Measurements from ENCODE around the gene SCN7A. TPM values are rescaled to one million over a fixed set of nuclear protein-coding genes. Genes with fewer than 3 reads are reported as not detected.

Gene SCN7A
- total RNA-seq, 1 donor from 2014 or later: not detected

DNA sequence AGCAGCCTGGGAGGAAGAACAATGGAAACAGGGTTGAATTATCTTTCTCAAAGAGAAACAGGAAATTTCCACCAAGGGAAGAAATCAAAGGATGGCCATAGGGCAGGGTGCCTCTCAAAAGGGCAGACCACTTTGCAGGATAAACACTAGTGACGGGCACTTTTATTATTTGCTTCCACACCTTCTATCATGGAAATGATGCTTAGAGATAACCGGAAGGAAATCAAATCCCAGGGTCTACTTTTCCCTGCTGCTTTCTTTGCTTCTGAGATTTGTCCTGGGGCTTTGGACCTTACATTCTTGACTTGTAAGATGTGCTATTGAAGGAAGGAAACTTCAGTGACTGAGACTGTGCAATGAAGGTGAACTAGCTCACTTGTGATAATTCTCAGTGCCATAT, 117.2 kb downstream of the SCN7A start:
- DNase-seq (no peak), ATAC-seq (ENCODE audit: low read depth) (no peak)
- intact Hi-C loops (cut with micrococcal nuclease): no loop called here
- ChIA-PET CTCF (no interaction called here), POLR2A (no interaction called here)
- Mint-ChIP-seq H3K27ac (no peak overlapping the region), H3K4me1 (peaks cover 14% of the 10 kb centered on the region), H3K4me3 (no peak overlapping the region), H3K36me3 (ENCODE audit: low read depth) (no peaks in the 10 kb centered on the region), H3K27me3 (peaks cover 32% of the 10 kb centered on the region), H3K9me3 (no peaks in the 10 kb centered on the region)
- TF ChIP-seq, protein P1, sequence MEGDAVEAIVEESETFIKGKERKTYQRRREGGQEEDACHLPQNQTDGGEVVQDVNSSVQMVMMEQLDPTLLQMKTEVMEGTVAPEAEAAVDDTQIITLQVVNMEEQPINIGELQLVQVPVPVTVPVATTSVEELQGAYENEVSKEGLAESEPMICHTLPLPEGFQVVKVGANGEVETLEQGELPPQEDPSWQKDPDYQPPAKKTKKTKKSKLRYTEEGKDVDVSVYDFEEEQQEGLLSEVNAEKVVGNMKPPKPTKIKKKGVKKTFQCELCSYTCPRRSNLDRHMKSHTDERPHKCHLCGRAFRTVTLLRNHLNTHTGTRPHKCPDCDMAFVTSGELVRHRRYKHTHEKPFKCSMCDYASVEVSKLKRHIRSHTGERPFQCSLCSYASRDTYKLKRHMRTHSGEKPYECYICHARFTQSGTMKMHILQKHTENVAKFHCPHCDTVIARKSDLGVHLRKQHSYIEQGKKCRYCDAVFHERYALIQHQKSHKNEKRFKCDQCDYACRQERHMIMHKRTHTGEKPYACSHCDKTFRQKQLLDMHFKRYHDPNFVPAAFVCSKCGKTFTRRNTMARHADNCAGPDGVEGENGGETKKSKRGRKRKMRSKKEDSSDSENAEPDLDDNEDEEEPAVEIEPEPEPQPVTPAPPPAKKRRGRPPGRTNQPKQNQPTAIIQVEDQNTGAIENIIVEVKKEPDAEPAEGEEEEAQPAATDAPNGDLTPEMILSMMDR (IDR thresholded peaks at IDR 0.05): no peak

DNA sequence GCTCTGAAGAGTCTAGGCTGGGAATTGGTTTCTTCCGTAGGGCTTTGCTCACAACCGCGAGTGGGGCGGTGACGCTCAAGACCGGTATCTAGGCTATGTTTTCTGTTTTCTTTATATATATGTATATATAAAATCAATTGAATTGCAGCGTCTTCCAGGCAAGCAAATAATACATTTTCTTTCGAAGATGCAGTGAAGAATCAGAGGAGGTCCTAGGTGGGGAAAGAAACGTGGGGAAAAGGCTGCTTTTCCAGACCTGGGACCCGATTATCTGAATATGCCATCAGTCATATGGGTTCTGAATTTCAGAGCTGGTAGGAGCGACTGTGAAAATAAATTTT, 117.6 kb downstream of the SCN7A start:
- intact Hi-C loops (cut with micrococcal nuclease): no loop called here
- ChIA-PET POLR2A (no interaction called here), CTCF (no interaction called here)
- H3K27me3 Mint-ChIP-seq: peaks cover 32% of the 10 kb centered on the region
- TF ChIP-seq, protein P1 (IDR thresholded peaks at IDR 0.05): no peak
- DNase-seq: no peak
- H3K9me3 Mint-ChIP-seq: no peaks in the 10 kb centered on the region
- ATAC-seq (ENCODE audit: low read depth): no peak
- H3K36me3 Mint-ChIP-seq (ENCODE audit: low read depth): no peaks in the 10 kb centered on the region
- peak overlapping the region; percentile 39 for H3K4me3 Mint-ChIP-seq
- peaks cover 14% of the 10 kb centered on the region for H3K4me1 Mint-ChIP-seq
- H3K27ac Mint-ChIP-seq: no peak overlapping the region

DNA sequence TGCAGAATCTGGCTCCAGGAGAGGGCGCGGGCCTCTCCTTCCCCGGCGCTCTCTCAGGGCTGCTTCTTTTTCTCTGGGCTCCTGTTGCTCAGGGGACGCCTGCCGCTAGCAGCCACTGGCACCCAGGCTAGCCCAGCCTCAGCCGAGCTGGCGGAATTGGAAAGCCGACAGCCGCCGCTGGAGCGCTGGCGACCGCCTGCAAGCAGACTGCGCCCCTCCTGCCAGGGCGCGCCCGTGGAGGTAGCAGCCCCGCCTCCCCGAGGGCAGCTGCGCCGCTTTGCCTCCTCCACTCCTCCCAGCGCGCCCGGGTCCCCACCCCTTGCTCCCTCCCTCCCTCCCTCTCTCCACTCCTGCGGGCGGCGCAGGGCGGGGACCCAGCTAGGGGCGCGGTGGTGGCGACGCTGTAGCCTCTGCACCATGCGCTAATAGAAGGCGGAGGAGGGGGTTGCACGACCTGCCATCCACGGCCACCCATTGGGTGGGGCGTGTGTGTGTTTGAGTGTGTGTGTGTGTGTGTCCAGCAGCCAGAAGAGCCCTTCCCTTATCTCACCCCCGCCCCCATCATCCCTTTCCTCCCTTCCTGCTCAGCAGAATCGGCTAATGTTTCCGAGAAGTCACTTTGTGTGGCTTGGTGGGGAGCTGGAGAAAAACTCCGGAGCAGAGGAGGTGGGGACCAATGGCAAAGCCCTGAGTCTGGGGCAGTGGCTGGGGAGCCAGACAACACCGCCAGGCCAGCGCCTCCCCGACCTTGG, 118.1 kb downstream of the SCN7A start, which contains the start of gene SCN9A:
Gene SCN9A (minus strand): TSS at position 209 of the 752 bp plus-strand sequence. CDS start 64,188 bp downstream, outside the sequence.
- intact Hi-C loops (cut with micrococcal nuclease): no loop called here
- H3K27me3 Mint-ChIP-seq: peaks cover 32% of the 10 kb centered on the region
- peaks cover 14% of the 10 kb centered on the region for H3K4me1 Mint-ChIP-seq
- ATAC-seq (ENCODE audit: low read depth): peak; percentile 25
- H3K4me3 Mint-ChIP-seq: peak within 1 kb of the TSS; percentile 64
- POLR2A ChIA-PET: no interaction called here
- no peak for DNase-seq
- CTCF ChIA-PET: no interaction called here
- H3K9me3 Mint-ChIP-seq: no peaks in the 10 kb centered on the region
- no peaks in the 10 kb centered on the region for H3K36me3 Mint-ChIP-seq (ENCODE audit: low read depth)
- no peak within 1 kb of the TSS for H3K27ac Mint-ChIP-seq
- TF ChIP-seq, protein P1 (IDR thresholded peaks at IDR 0.05): no peak

DNA sequence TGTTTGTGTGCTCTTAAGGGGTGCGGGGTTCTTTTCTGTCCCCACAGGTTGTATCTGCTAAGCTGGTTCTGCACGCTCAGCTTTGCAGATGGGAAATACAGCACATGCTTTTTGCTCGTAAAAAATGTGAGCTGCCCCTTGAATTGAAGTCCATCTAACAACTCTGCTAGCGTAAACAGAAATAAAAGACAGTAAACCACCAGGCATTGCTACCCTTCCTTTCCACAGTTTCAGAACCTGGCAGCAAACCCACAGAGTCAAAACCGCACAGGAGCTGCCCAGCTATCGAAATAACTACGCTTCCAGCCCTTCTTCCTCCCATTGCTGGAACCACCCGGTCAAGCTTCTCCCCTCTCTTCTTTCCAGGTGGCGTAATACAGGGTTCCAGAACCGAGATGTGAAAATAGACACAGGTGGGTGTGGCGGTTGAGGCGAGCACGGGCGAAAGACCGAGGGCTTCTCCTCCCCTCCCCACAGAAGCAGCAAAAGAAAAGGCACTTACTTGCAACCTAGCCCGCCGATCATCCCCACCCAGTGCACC, 118.8 kb downstream of the SCN7A start:
- Mint-ChIP-seq H3K27ac (no peak overlapping the region), H3K4me1 (peaks cover 14% of the 10 kb centered on the region), H3K36me3 (ENCODE audit: low read depth) (no peaks in the 10 kb centered on the region), H3K4me3 (peak overlapping the region; percentile 64), H3K27me3 (peaks cover 32% of the 10 kb centered on the region), H3K9me3 (no peaks in the 10 kb centered on the region)
- TF ChIP-seq, protein P1 (IDR thresholded peaks at IDR 0.05): no peak
- no peak for ATAC-seq (ENCODE audit: low read depth)
- no peak for DNase-seq
- CTCF ChIA-PET: no interaction called here
- POLR2A ChIA-PET: no interaction called here
- intact Hi-C loops (cut with micrococcal nuclease): no loop called here

DNA sequence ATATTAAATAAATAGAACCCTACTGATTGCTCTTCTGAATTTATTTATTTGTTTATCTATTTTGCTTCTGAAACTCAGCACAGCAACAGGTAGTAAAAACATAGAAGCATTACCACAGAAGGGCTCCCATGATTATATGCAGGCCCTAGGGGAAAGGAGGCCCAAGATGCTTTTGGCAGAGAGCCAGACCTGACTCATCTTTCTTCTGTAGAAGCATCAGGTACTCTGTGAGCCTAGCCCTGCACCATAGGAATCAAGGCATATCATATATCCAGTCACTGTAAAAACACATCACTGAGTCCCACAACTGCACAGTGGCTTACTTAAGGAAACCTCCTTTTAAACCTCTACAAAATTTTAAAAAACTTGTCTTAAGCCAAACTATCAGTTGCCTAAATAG, 120.1 kb downstream of the SCN7A start:
- Mint-ChIP-seq H3K9me3 (no peaks in the 10 kb centered on the region), H3K27me3 (peaks cover 28% of the 10 kb centered on the region)
- no peak for ATAC-seq (ENCODE audit: low read depth)

More for the DNA sequence above, 120.1 kb downstream of the SCN7A start:
- intact Hi-C loops (cut with micrococcal nuclease): no loop called here
- no peak for DNase-seq
- Mint-ChIP-seq H3K27ac (no peak overlapping the region), H3K36me3 (ENCODE audit: low read depth) (no peaks in the 10 kb centered on the region), H3K4me3 (no peak overlapping the region), H3K4me1 (peaks cover 14% of the 10 kb centered on the region)
- TF ChIP-seq, protein P1 (IDR thresholded peaks at IDR 0.05): no peak
- POLR2A ChIA-PET: no interaction called here
- CTCF ChIA-PET: no interaction called here

All from activated B cell treated with CpG ODN at 0.5 μM for 24 hours (primary cell).